K562 (cell line): Measurements from ENCODE around the gene SEC61A1. TPM values are rescaled to one million over a fixed set of nuclear protein-coding genes. Genes with fewer than 3 reads are reported as not detected.
A peak's percentile ranks its signal among the peaks of the same experiment; 100 is the strongest.

Experiments
- ATAC-seq: fragments of 200-7000 bp; cut with Tn5 transposase; 3 replicates; pipeline ENCODE4 v1.9.1; 2020; ENCODE audit warnings: moderate library complexity
- BruUV-seq: library from RNA; stranded (reverse); fragments of 400-500 nt; replicated peaks from 2 replicates; lab custom pipeline; 2021; lab: Mats Ljungman, UMichigan
- CTCF ChIA-PET: fragments of 300-600 bp; formaldehyde crosslinking; extraction: SDS; loops from one replicate; lab custom pipeline; 2021; ENCODE audit warnings: low intra/inter-chr PET ratio; lab: Yijun Ruan, JAX
- POLR2A ChIA-PET: fragments of 300-600, 350-650 bp; sonication (Branson Sonifier 250); formaldehyde crosslinking; extraction: SDS; loops from one replicate; lab custom pipeline; 2021; ENCODE audit warnings: antibody characterized with exemption, inconsistent platforms; lab: Yijun Ruan, JAX
- DNase-seq, 4 experiments: peaks; one replicate each; pipeline versions ENCODE4 v3.0.0 to v3.0.0-alpha.2; 2011 to 2018; ENCODE audit warnings: low spot score in 3 of 4, mixed read lengths in 3 of 4; ENCODE audit errors: extremely low read depth in 1 of 4
- FAIRE-seq: peaks from 2 replicates; lab custom pipeline; 2011; peaks lifted over from hg19 to GRCh38; lab: Jason Lieb, UNC
- H2AFZ ChIP-seq: 2 replicates; pipeline ENCODE4 v1.6.0; 2011; ENCODE audit warnings: low read depth, low read length, control low read depth, inconsistent platforms
- H3K27ac ChIP-seq: fragments of 200-600 bp; 3 replicates; pipeline ENCODE4 v1.8.0; 2011; ENCODE audit warnings: low read depth, mild to moderate bottlenecking, control low read depth, inconsistent platforms, low read length, moderate library complexity, mixed read lengths; ENCODE audit errors: extremely low read depth
- H3K27me3 ChIP-seq, 2 experiments: fragments of 300-600 bp in 1 of 2; 2 replicates in 1 of 2; 3 replicates in 1 of 2; pipeline versions ENCODE4 v1.6.0 to v1.8.0; 2011; ENCODE audit warnings: inconsistent platforms in 2 of 2, low read length in 2 of 2, mild to moderate bottlenecking in 1 of 2, mixed read lengths in 1 of 2, moderate library complexity in 1 of 2; ENCODE audit not compliant: control insufficient read depth in 2 of 2, insufficient read depth in 2 of 2
- H3K36me3 ChIP-seq: fragments of 300-600 bp; 3 replicates; pipeline ENCODE4 v1.8.0; 2011; ENCODE audit warnings: mild to moderate bottlenecking, low read length, inconsistent platforms; ENCODE audit not compliant: control insufficient read depth, insufficient read depth
- H3K4me1 ChIP-seq, 2 experiments: fragments of 200-600 bp in 1 of 2; replicated peaks in 1 of 2; 2 replicates in 1 of 2; 3 replicates in 1 of 2; pipeline versions ENCODE4 v1.5.1 to v1.8.0; 2011; ENCODE audit warnings: inconsistent platforms in 2 of 2, low read length in 2 of 2, mild to moderate bottlenecking in 1 of 2, mixed read lengths in 1 of 2, moderate library complexity in 1 of 2; ENCODE audit not compliant: control insufficient read depth in 2 of 2, insufficient read depth in 2 of 2
- H3K4me2 ChIP-seq: 2 replicates; pipeline ENCODE4 v1.6.1; 2011; ENCODE audit warnings: low read length, control low read depth, inconsistent platforms, mixed read lengths; ENCODE audit not compliant: insufficient read depth
- H3K4me3 ChIP-seq: fragments of 200-600 bp; sonication (generic), shearing (Covaris generic); 2 replicates; pipeline ENCODE4 v1.5.1; 2016; ENCODE audit warnings: control low read depth, inconsistent platforms
- H3K79me2 ChIP-seq: fragments of 200-600 bp; 3 replicates; pipeline ENCODE4 v1.8.0; 2011; ENCODE audit warnings: low read length, inconsistent platforms; ENCODE audit not compliant: control insufficient read depth, insufficient read depth
- H3K9ac ChIP-seq, 2 experiments: 2 replicates each; pipeline versions ENCODE4 v1.6.0 to v1.6.1; 2011; ENCODE audit warnings: low read depth in 2 of 2, low read length in 2 of 2, control low read depth in 1 of 2, inconsistent platforms in 1 of 2, mild to moderate bottlenecking in 1 of 2, mixed read lengths in 1 of 2; ENCODE audit not compliant: insufficient read depth in 1 of 2
- H3K9me1 ChIP-seq: one replicate; pipeline ENCODE4 v1.6.0; 2011; ENCODE audit warnings: inconsistent platforms, mild to moderate bottlenecking, low read length, moderate library complexity; ENCODE audit not compliant: control insufficient read depth, insufficient read depth
- H3K9me3 ChIP-seq: replicated peaks from 2 replicates; pipeline ENCODE4 v1.5.1; 2011; ENCODE audit warnings: low read depth, low read length, inconsistent platforms; ENCODE audit not compliant: control insufficient read depth, insufficient read depth
- H4K20me1 ChIP-seq: replicated peaks from 2 replicates; pipeline ENCODE4 v1.6.1; 2011; ENCODE audit warnings: low read length, inconsistent platforms, mixed read lengths; ENCODE audit not compliant: control insufficient read depth, insufficient read depth
- CTBP1 ChIP-seq: fragments of 450-650 bp; IDR thresholded peaks from 2 replicates; pipeline ENCODE4 v1.6.1; 2016; ENCODE audit warnings: borderline replicate concordance
- ELF1 ChIP-seq: fragments of 200-800 bp; sonication (Bioruptor generic); IDR thresholded peaks from 2 replicates; pipeline ENCODE4 v1.6.1; 2016; ENCODE audit warnings: missing genetic modification characterization, missing compliant biosample characterization
- ELF4 ChIP-seq: fragments of 450-650 bp; formaldehyde crosslinking; IDR thresholded peaks from 2 replicates; pipeline ENCODE4 v1.4.0; 2022; ENCODE audit warnings: missing genetic modification characterization
- FOXP1 ChIP-seq: sonication (generic); formaldehyde crosslinking; IDR thresholded peaks from 2 replicates; pipeline ENCODE4 v1.8.0; 2022; ENCODE audit warnings: mild to moderate bottlenecking, missing genetic modification reagents
- GATAD2A ChIP-seq: fragments of 450-650 bp; IDR thresholded peaks from 2 replicates; pipeline ENCODE4 v1.6.1; 2017
- HIVEP1 ChIP-seq: fragments of 250-450 bp; sonication (Bioruptor Pico); IDR thresholded peaks from 2 replicates; pipeline ENCODE4 v1.4.0; 2020; ENCODE audit warnings: mild to moderate bottlenecking
- MAZ ChIP-seq, 2 experiments: fragments of 450-650 bp in 1 of 2; sonication (generic) in 1 of 2; formaldehyde crosslinking; IDR thresholded peaks in 1 of 2; conservative IDR thresholded peaks in 1 of 2; 2 replicates each; pipeline versions ENCODE4 v1.4.0 to v1.5.0; 2020; ENCODE audit warnings: mild to moderate bottlenecking in 1 of 2, missing genetic modification reagents in 1 of 2
- MEIS2 ChIP-seq: fragments of 450-650 bp; IDR thresholded peaks from 2 replicates; pipeline ENCODE4 v1.6.1; 2014; ENCODE audit warnings: mild to moderate bottlenecking; ENCODE audit not compliant: partially characterized antibody
- PCBP2 ChIP-seq: fragments of 200-400 bp; formaldehyde crosslinking; IDR thresholded peaks from 2 replicates; pipeline ENCODE4 v1.6.1; 2018; ENCODE audit warnings: low read length, low read depth, mild to moderate bottlenecking, moderate library complexity; ENCODE audit not compliant: poor library complexity, severe bottlenecking
- POLR2H ChIP-seq: IDR thresholded peaks from 2 replicates; pipeline ENCODE4 v1.6.1; 2016; ENCODE audit warnings: missing genetic modification characterization, low read depth, mild to moderate bottlenecking, control low read depth, missing compliant biosample characterization, moderate library complexity
- RAD21 ChIP-seq, 2 experiments: fragments of 250-450 bp in 1 of 2; fragments of 450-650 bp in 1 of 2; sonication (Bioruptor Pico) in 1 of 2; formaldehyde crosslinking in 1 of 2; IDR thresholded peaks in 1 of 2; conservative IDR thresholded peaks in 1 of 2; 2 replicates each; pipeline versions ENCODE4 v1.4.0 to v1.8.0; 2020 to 2022; ENCODE audit warnings: mild to moderate bottlenecking in 2 of 2, moderate library complexity in 1 of 2
- SMAD4 ChIP-seq: fragments of 250-450 bp; sonication (Bioruptor Pico); conservative IDR thresholded peaks from 2 replicates; pipeline ENCODE4 v1.8.0; 2021; ENCODE audit warnings: inconsistent platforms, mild to moderate bottlenecking, moderate library complexity
- SRSF3 ChIP-seq: fragments of 200-400 bp; formaldehyde crosslinking; IDR thresholded peaks from 2 replicates; pipeline ENCODE4 v1.6.1; 2016; ENCODE audit warnings: mild to moderate bottlenecking, low read length, moderate library complexity; ENCODE audit not compliant: insufficient read depth
- VEZF1 ChIP-seq: fragments of 200-800 bp; sonication (Bioruptor generic); IDR thresholded peaks from 2 replicates; pipeline ENCODE4 v1.6.1; 2017; ENCODE audit warnings: missing genetic modification characterization, missing compliant biosample characterization
- ZBTB9 ChIP-seq: fragments of 450-650 bp; formaldehyde crosslinking; IDR thresholded peaks from 2 replicates; pipeline ENCODE4 v1.4.0; 2020; ENCODE audit warnings: mild to moderate bottlenecking, moderate library complexity
- ZEB2 ChIP-seq: fragments of 450-650 bp; IDR thresholded peaks from 2 replicates; pipeline ENCODE4 v1.6.1; 2016
- ZNF12 ChIP-seq: sonication (generic); formaldehyde crosslinking; IDR thresholded peaks from 2 replicates; pipeline ENCODE4 v1.4.0; 2020; ENCODE audit warnings: mild to moderate bottlenecking, missing genetic modification reagents
- ZNF217 ChIP-seq: sonication (generic); formaldehyde crosslinking; IDR thresholded peaks from 2 replicates; pipeline ENCODE4 v1.8.0; 2022; ENCODE audit warnings: mild to moderate bottlenecking, missing genetic modification reagents
- ZNF740 ChIP-seq, 3 experiments: fragments of 200-800 bp in 1 of 3; sonication (Bioruptor generic) in 1 of 3; sonication (generic) in 1 of 3; formaldehyde crosslinking in 1 of 3; IDR thresholded peaks; 2 replicates each; pipeline versions ENCODE4 v1.6.1 to v1.8.0; 2016 to 2022; ENCODE audit warnings: mild to moderate bottlenecking in 2 of 3, missing compliant biosample characterization in 2 of 3, missing genetic modification characterization in 2 of 3, missing genetic modification reagents in 1 of 3
- WGBS: fragments of 100-300 bp; shearing (Covaris generic); methylation state at CpG from one replicate; pipeline ENCODE4 v1.1.6; 2016; ENCODE audit warnings: low coverage, mixed read lengths; ENCODE audit not compliant: insufficient coverage; ENCODE audit errors: missing lambda C conversion rate; 5-methylcytosine and 5-hydroxymethylcytosine counted together
- in situ Hi-C: fragments of 300-500 bp; cut with MboI; formaldehyde crosslinking; loops from 4 replicates; pipeline ENCODE4 v1.15.0; 2018; ENCODE audit warnings: inconsistent platforms, mixed read lengths
- intact Hi-C: fragments of 100-400 bp; cut with micrococcal nuclease; formaldehyde crosslinking; loops from 2 replicates; pipeline ENCODE4 v1.14.2; 2022
- polyA plus RNA-seq, 8 experiments: library from polyadenylated mRNA; depleted of rRNA in 4 of 8; stranded (reverse) in 5 of 8; unstranded in 3 of 8; fragments of >200 nt; fragmentation: Nextera tagmentation in 2 of 8; fragmentation: Illumina TruSeq in 1 of 8; extraction: Ambion mirVana in 2 of 8; extraction: Trizol in 1 of 8; gene quantifications; 2 replicates each; pipeline versions ENCODE4 v1.2.1 to v1.2.3, GENCODE V29; 2011 to 2014; ENCODE audit warnings: inconsistent platforms in 1 of 8, missing spikeins in 1 of 8
- total RNA-seq, 7 experiments: library from RNA; depleted of rRNA in 6 of 7; stranded (reverse); fragments of >200 nt in 6 of 7; fragmentation: Illumina TruSeq in 2 of 7; extraction: Trizol in 2 of 7; gene quantifications; 2 replicates each; pipeline versions ENCODE4 v1.2.1 to v1.2.3, GENCODE V29; 2011 to 2021; ENCODE audit warnings: low replicate concordance in 1 of 7

The SEC61A1 gene
- total and polyA plus RNA-seq, 9 of the 15 experiments (the other 6 are each of a cell fraction or from before 2014, with no cell fraction given), result 1.9 to 140 (median 79.1) TPM

- in situ Hi-C loops (no loop called here), intact Hi-C loops (loop anchor here (2.0 kb wide), 1 partner anchor 42 kb away; the partner anchor contains the start of gene SEC61A1)
- ATAC-seq (peak; percentile 89), FAIRE-seq (peak; percentile 74), DNase-seq (peak; percentile 42 to 63 (median 52))
- Histone ChIP-seq H3K27me3 (peaks cover 0 to 12% of the 10 kb centered on the region in 2 experiments; a peak in 2 of 5 replicates), H2AFZ (peak overlapping the region; percentile 91), H3K79me2 (no peaks in the 10 kb centered on the region), H3K36me3 (no peaks in the 10 kb centered on the region), H3K9ac (no peak overlapping the region), H3K4me3 (no peak overlapping the region), H3K9me3 (no peaks in the 10 kb centered on the region), H3K9me1 (no peaks in the 10 kb centered on the region), H3K27ac (no peak overlapping the region), H3K4me2 (peak overlapping the region; percentile 49), H3K4me1 (peaks cover 5 to 16% of the 10 kb centered on the region in 2 experiments; a peak in 4 of 5 replicates), H4K20me1 (no peaks in the 10 kb centered on the region)
- BruUV-seq, result no TSS peak
- POLR2A ChIA-PET, result interaction anchor here (0.7 kb wide), 1 partner anchor 42 kb away, joined by 4 read pairs; no protein-coding TSS in a partner anchor
- CTCF ChIA-PET, result interaction anchor here (0.7 kb wide), 1 partner anchor 359 kb away, joined by 3 read pairs; no protein-coding TSS in a partner anchor
- WGBS, result 0% methylated on average over 10 of the region's 12 CpGs
- TF ChIP-seq HIVEP1, result no peak
- no peak for TF ChIP-seq PCBP2
- TF ChIP-seq VEZF1 (CRISPR knock-in tag), result peak; percentile 57
- no peak for TF ChIP-seq ZBTB9 (CRISPR knock-in tag)
- TF ChIP-seq MAZ (CRISPR knock-in tag; conservative IDR thresholded peaks at IDR 0.05 in 1 of 2, IDR thresholded peaks at IDR 0.05 in 1 of 2), result peak in 1 of 2 experiments; percentile 59; a peak in 2 of 4 replicates
- peak; percentile 72 for TF ChIP-seq CTBP1
- no peak for TF ChIP-seq ELF4
- no peak for TF ChIP-seq FOXP1 (CRISPR knock-in tag)
- 0 out of 2 replicates have a peak, but pooled peaks have one; percentile 37 for TF ChIP-seq ZEB2
- no peak for TF ChIP-seq ZNF12 (CRISPR knock-in tag)
- no peak for TF ChIP-seq SRSF3
- TF ChIP-seq ZNF217 (CRISPR knock-in tag), result no peak
- TF ChIP-seq MEIS2, result peak; percentile 33
- TF ChIP-seq ZNF740 (CRISPR knock-in tag; IDR thresholded peaks at IDR 0.05), result no peak
- TF ChIP-seq ZNF740 (tag; IDR thresholded peaks at IDR 0.05), result peak in 1 of 2 experiments; percentile 39; a peak in 1 of 4 replicates
- peak; percentile 10; the same call in 1 of the 2 replicates for TF ChIP-seq SMAD4
- TF ChIP-seq POLR2H (tag), result no peak
- TF ChIP-seq ELF1, result peak; percentile 36; the same call in 1 of the 2 replicates
- peak in 1 of 2 experiments; percentile 49; a peak in 3 of 4 replicates for TF ChIP-seq RAD21 (CRISPR knock-in tag; conservative IDR thresholded peaks at IDR 0.05 in 1 of 2, IDR thresholded peaks at IDR 0.05 in 1 of 2)
- no peak for TF ChIP-seq GATAD2A
These were observed 41.1 kb upstream of the SEC61A1 start for GRCh38 chr3:128011140-128011539.
